ENCODE measurements around the gene UGT1A9.

GRCh38 chr2:233769260-233769659, 97.6 kb downstream of the UGT1A9 start:
- TF ChIP-seq CTCF (IDR thresholded peaks at IDR 0.05): no peak
- no peak for TF ChIP-seq POLR2A (IDR thresholded peaks at IDR 0.05)

Measured in thyroid gland (tissue), 4 donors.